ENCODE data around the gene RAB7A.

Gene RAB7A

DNA sequence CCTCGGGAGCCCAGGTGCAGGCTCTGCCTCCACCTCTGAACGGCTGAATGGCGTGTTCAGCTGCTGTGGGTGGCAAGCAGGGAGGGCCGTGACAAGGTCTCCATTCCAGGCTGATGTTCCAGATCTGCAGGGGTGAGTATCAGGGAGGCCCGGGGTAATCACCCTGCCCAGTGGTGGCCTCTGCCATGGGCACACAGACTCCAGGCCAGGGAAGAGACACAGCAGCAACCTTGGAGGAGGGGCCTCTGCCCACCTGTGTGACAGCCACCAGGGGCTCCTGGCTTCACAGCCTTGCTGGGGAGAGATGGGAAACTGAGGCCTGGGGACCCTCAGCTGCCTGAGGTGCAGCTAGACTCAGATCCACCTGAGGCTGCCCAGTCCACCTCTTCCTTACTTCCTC, 127.8 kb downstream of the RAB7A start:
- DNase-seq (ENCODE audit: low read depth), result no peak

DNA sequence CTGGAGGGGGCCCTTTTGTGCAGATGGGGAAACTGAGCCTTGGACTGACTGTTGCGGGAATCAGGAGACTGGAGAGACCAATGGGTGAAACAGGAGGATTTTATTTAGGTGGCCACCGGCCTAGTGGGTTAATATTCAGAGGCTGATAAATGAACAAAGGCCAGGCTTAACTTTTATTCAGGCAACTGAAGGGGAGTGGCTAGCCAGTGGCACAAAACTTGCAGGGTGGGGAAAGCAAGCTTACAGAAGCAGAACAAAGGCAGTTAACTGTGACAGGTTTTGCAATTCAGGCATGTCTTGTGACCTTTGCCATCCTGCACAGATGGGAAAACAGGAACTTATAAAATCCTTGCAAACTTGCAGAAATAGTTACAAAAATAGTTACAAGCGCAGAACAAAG, 128.5 kb downstream of the RAB7A start:
- no peak for DNase-seq (ENCODE audit: low read depth)

DNA sequence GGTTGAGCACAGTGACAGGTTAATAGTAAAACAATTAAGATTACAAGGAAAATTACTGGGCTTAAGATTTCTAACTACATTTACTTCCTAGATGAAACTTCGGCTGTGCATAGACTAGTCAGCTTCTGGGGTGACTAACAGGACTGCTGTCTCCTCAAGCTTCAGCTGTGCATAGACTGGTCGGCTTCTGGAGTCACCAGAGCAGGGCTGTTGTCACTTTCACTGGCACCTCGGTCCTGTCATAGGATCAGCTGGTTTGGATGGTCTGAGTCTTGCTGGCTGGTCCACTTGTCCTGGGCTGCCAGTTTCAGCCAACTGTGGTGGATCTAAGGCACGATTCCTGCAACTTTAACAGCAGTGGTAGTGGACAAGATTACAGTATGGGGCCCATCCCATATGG, 129.6 kb downstream of the RAB7A start:
- DNase-seq (ENCODE audit: low read depth), result no peak

DNA sequence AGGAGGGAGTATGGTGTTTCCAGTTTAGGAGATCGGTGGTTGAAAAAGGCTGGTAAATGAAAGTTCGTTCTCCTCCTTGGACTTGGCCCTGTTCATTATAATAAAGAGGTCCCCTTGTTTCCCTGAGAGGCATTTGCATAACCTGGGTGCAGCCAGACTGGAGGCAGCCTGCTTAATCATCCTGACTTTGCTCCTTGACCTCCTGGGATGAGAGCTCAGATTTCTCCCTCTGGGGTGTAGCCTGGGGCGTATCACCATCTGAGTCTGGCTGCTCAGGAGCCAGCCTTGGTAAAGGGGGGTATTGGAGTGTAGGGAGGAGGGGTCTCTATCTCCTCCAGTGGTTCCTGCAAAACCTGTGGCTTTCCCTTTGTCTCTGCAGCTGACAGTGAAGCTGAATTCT, 132.2 kb downstream of the RAB7A start:
- DNase-seq (ENCODE audit: low read depth), result no peak

GRCh38 chr3:128859630-128860029, 133.6 kb downstream of the RAB7A start:
- no peak for DNase-seq (ENCODE audit: low read depth)

DNA sequence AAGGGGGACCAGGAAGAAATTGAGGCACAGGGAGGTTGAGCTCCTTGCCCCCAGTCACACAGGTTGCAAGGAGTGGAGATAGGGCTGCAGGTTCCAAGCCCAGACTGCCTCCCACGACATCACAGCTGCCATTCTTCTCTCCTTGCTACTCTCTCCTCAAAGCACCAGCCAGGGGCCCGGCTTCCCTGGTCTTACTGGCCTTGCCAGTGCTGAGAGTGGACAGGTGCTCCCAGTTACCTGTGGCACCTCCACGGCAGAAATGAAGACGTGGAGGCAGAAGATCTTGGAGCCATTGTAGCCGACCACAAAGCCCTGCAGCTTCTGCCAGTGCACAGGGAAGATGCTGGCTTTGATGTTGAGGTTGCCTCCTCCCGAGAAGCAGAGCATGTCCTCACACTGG, 135.5 kb downstream of the RAB7A start:
- DNase-seq (ENCODE audit: low read depth), result no peak

DNA sequence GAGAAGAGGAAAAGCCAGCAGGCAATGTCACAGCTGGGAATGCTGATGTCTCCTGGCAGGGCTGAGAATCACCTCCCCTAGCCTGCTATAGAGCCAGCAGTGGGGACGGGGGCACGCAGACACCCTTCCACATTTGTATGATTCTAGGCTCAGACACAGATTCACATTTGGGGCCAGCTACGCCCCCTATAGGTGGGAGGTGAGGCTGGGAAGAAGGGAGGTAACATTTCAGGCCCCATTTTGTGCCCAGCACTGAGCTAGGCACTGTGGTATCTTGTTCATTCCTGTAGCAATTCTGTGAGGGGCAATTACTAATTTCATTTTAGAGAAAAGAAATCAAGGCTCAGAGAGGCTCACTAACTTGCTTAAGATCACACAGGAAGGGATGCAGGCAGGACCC, 137.6 kb downstream of the RAB7A start:
- DNase-seq (ENCODE audit: low read depth), result no peak

Measured in activated gamma-delta T cell treated with anti-CD3 and anti-CD28 coated beads, Interleukin-2, amount 50 U/mL, for 16 hours (primary cell).